GM12873 (cell line): ENCODE data around the gene DNALI1.

Experiments used
- TF ChIP-seq, protein P1 (sequence below): IDR thresholded peaks from 2 replicates; pipeline ENCODE4 v1.5.1; 2012; ENCODE audit warnings: low read depth, mild to moderate bottlenecking, moderate library complexity, low read length, control low read depth; ENCODE audit not compliant: insufficient read depth; ENCODE audit errors: missing control alignments

DNALI1 gene

DNA sequence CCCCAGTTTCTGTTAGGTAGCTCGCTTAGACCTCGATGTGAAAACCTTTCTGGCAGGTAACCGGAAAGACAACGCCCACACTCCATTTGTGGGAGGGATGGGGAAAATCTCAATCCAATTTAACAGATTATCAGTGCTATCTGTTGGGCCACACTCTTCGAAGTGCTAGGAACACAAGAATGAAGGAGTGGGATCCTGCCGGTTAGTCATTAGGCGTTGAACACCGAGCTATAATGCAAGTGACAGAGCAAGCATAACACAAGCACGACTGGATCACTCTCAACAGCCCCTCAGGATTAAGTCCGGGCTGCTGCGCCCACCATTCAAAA lies 3.2 kb upstream of the DNALI1 start:
- TF ChIP-seq, protein P1, sequence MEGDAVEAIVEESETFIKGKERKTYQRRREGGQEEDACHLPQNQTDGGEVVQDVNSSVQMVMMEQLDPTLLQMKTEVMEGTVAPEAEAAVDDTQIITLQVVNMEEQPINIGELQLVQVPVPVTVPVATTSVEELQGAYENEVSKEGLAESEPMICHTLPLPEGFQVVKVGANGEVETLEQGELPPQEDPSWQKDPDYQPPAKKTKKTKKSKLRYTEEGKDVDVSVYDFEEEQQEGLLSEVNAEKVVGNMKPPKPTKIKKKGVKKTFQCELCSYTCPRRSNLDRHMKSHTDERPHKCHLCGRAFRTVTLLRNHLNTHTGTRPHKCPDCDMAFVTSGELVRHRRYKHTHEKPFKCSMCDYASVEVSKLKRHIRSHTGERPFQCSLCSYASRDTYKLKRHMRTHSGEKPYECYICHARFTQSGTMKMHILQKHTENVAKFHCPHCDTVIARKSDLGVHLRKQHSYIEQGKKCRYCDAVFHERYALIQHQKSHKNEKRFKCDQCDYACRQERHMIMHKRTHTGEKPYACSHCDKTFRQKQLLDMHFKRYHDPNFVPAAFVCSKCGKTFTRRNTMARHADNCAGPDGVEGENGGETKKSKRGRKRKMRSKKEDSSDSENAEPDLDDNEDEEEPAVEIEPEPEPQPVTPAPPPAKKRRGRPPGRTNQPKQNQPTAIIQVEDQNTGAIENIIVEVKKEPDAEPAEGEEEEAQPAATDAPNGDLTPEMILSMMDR, result no peak

DNA sequence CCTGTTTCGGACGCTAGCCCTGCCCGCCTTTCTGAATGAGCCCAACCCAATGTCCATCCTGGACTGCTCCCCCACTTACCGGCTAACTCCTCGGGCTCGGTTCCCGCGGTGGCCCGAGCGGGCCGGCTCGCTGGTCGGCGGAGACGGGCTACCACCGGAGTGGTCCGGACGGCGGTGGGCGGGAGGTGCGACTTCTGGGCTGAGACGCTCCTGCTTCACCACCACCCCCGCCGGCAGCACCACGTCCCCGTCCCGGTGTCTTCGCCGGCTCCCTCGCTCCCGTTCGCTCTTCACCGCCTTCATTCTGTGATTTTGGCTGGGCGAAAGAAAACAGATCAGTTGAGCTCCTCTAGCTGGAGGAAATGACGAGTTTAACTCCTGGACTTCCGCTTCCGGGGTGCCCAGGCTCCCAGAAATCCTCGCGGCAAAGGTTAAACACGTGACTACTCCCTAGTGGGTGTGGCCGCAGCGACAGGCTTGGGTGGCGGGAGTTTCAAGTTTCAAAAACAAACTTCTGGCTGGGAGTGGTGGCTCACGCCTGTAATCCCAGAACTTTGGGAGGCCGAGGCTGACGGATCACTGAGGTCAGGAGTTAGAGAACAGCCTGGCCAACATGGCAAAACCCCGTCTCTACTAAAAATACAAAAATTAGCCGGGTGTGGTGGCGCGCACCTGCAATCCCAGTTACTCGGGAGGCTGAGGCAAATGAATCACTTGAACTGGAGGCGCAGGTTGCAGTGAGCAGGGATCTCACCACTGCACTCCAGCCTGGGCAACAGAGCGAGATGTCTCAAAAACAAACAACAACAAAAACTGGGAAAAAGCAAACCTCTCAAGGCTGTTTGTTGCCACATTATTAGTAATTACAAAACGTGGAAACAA lies 2.6 kb upstream of the DNALI1 start, which contains the start of gene SNIP1:
SNIP1 (minus strand) TSS at position 367 of the 882 bp plus-strand sequence; CDS start at position 303, 64 bp downstream.
- TF ChIP-seq, protein P1, result no peak

DNA sequence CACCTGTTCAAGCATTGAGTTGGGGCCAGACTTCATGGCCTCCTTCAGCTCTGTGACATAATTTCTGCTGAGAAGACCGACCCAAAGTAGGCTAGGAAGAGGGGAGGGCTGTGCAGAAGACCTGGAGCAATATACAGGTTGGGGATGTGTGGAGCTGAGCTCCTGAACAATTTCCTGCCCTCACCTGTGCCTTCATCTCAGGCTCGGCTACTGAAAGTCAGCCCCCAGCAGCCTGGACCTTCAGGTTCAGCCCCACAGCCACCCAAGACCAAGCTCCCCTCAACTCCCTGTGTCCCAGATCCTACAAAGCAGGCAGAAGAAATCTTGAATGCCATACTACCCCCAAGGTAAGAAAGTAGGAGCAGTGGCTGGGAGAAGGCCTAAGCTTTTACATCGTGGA lies 662 bp downstream of the DNALI1 start:
- TF ChIP-seq, protein P1, result no peak

DNA sequence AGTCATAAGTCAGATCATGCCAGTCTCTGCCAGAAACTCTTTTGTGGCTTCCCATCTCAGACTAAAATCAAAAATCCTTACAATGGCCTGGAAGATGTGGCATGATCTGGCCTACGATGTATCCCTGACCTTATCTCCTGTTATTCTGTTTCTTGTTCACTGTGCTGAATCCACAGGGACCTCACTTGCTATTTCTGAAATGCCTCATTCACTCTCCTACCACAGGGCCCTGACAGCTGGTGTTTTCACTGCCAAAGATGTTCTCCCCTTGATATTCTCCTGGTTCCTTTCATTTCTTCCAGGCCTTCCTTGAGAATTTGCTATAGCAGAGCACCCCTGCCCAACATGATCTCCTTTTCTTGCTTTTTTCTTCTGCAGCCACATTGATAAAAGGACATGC lies 1.7 kb downstream of the DNALI1 start:
- TF ChIP-seq, protein P1, result no peak

DNA sequence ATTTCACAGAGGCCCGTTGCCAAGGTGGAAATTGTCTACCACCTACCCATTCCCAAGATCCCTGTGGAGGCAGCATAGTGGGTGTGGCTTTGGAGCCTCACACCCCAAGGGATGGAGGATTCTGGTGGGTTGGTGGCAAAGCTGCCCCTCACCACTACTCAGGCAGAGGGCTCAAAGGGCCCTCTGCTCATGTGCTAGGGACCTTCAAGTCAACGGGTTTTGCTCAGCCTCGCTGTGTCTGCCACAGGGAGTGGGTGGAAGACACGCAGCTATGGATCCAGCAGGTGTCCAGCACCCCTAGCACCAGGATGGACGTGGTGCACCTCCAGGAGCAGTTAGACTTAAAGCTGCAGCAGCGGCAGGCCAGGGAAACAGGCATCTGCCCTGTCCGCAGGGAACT lies 2.3 kb downstream of the DNALI1 start:
- TF ChIP-seq, protein P1, result no peak

DNA sequence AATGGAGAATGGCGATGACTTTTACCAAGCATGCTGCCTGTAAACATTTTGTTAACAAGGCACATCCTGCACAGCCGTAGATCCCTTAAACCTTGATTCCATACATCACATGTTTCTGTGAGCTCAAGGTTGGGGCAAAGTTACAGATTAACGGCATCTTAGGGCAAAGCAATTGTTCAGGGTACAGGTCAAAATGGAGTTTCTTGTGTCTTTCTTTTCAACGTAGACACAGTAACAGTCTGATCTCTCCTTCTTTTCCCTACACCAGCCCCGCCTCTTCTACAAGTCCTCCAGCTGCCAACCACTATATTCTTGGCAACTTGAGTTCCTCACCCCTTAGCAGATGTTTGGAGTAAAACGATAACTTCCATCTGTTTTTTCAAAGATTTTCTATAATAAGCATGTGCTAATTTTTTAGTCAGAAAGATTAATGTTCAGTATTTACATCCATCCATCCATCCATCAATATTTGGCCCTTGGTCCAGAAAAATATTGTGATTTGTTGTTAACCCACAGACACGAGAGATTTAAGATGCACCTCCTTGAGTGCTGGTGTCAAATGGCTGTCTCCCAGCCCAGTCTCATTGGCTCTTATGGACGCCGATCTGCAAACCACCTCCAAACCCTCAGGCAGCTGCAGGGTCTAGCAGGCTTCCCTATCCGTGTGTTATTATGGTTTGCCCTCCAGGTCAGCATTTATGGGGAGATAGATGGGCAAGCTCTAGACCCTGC lies 3.8 kb downstream of the DNALI1 start:
- TF ChIP-seq, protein P1, result no peak

DNA sequence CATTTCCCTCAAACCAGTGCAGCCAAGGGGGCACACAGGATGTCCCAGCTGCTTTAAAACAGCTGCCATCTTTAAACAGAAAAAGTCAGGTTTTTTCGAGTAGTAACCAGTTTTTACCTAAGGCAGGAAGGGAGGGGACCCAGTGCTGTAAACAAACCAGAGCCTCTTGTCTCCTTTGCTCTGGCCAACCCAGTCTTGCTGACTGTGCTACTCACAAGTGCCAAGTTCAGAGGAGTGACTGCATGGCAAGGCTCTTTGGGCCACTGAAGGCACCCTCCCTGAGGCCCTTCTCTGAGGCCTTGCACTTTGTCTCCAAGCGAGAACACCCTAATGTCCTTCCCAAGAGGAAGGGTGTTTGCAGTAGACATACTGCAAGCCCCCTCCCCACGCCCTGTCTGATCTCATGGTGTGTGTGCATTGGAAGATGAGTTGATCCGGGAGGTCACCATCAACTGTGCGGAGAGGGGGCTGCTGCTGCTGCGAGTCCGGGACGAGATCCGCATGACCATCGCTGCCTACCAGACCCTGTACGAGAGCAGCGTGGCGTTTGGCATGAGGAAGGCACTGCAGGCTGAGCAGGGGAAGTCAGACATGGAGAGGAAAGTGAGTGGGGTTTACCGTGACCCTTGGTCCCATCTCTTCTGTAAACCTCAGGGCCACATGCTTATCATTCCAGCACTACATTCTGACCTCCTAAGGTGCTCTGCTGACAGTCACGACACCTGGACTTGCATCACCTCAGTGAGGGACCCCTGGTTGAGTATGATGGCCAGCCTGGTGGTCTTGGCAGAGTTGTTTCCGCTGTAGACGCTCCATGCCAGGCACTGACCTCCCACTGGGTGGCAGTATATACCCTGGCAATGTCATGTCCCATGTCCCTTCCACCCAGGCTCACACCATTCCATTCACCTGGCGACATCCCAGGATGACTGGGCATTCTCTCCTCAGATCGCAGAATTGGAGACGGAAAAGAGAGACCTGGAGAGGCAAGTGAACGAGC lies 4.7 kb downstream of the DNALI1 start:
- TF ChIP-seq, protein P1, result peak; percentile 82
